GM12878 (cell line): Measurements from ENCODE around the gene THAP4. TPM values are rescaled to one million over a fixed set of nuclear protein-coding genes. Genes with fewer than 3 reads are reported as not detected.
A peak's percentile ranks its signal among the peaks of the same experiment; 100 is the strongest.

Experiments used
- ATAC-seq: fragments of 200-7000 bp; cut with Tn5 transposase; 3 replicates; pipeline ENCODE4 v1.9.1; 2020; ENCODE audit warnings: mild to moderate bottlenecking, moderate library complexity
- BruUV-seq: library from RNA; stranded (reverse); fragments of 400-500 nt; replicated peaks from 2 replicates; lab custom pipeline; 2021; lab: Mats Ljungman, UMichigan
- CTCF ChIA-PET: fragments of 300-600 bp; sonication (Branson Sonifier 250); formaldehyde crosslinking; extraction: SDS; loops from one replicate; lab custom pipeline; 2021; ENCODE audit warnings: inconsistent platforms; lab: Yijun Ruan, JAX
- POLR2A ChIA-PET: fragments of 350-600 bp; formaldehyde crosslinking; extraction: SDS; loops from one replicate; lab custom pipeline; 2021; ENCODE audit warnings: inconsistent platforms; lab: Charles Lee
- RAD21 ChIA-PET: fragments of 300-600 bp; sonication (Branson Sonifier 250); formaldehyde crosslinking; loops from one replicate; lab custom pipeline; 2023; ENCODE audit warnings: antibody characterized with exemption; ENCODE audit not compliant: unreplicated experiment; lab: Charles Lee
- SMC1A ChIA-PET: fragments of 300-600 bp; sonication (Branson Sonifier 250); formaldehyde crosslinking; loops from one replicate; lab custom pipeline; 2023; ENCODE audit not compliant: unreplicated experiment, uncharacterized antibody; lab: Charles Lee
- DNase-seq: peaks from one replicate; pipeline ENCODE4 v3.0.0-alpha.2; 2011; ENCODE audit warnings: low read depth, low spot score
- FAIRE-seq: peaks from 3 replicates; lab custom pipeline; 2011; peaks lifted over from hg19 to GRCh38; lab: Jason Lieb, UNC
- H2AFZ ChIP-seq: 2 replicates; pipeline ENCODE4 v1.6.0; 2011; ENCODE audit warnings: low read depth, low read length, control low read depth; ENCODE audit not compliant: control insufficient read depth
- H3K27ac ChIP-seq: 2 replicates; pipeline ENCODE4 v1.5.1; 2011; ENCODE audit warnings: control low read depth; ENCODE audit not compliant: control insufficient read depth, insufficient read depth
- H3K27me3 ChIP-seq, 2 experiments: replicated peaks in 1 of 2; 2 replicates each; pipeline versions ENCODE4 v1.6.0 to v1.6.1; 2011; ENCODE audit warnings: low read length in 1 of 2; ENCODE audit not compliant: control insufficient read depth in 2 of 2, insufficient read depth in 2 of 2
- H3K36me3 ChIP-seq, 2 experiments: 2 replicates each; pipeline ENCODE4 v1.5.1; 2011; ENCODE audit warnings: low read length in 1 of 2; ENCODE audit not compliant: control insufficient read depth in 2 of 2, insufficient read depth in 2 of 2
- H3K4me1 ChIP-seq: 2 replicates; pipeline ENCODE4 v1.6.1; 2011; ENCODE audit warnings: mild to moderate bottlenecking, low read length, moderate library complexity, mixed read lengths; ENCODE audit not compliant: control insufficient read depth, insufficient read depth
- H3K4me2 ChIP-seq: 2 replicates; pipeline ENCODE4 v1.6.0; 2011; ENCODE audit warnings: control low read depth; ENCODE audit not compliant: control insufficient read depth, insufficient read depth
- H3K4me3 ChIP-seq: fragments of 200-600 bp; sonication (generic); 2 replicates; pipeline ENCODE4 v1.5.1; 2016
- H3K79me2 ChIP-seq: 2 replicates; pipeline ENCODE4 v1.6.0; 2011; ENCODE audit warnings: low read length; ENCODE audit not compliant: control insufficient read depth, insufficient read depth
- H3K9ac ChIP-seq: 2 replicates; pipeline ENCODE4 v1.8.0; 2011; ENCODE audit warnings: low read length, control low read depth, mixed read lengths; ENCODE audit not compliant: control insufficient read depth, insufficient read depth
- H3K9me3 ChIP-seq: replicated peaks from 3 replicates; pipeline ENCODE4 v1.5.1; 2011; ENCODE audit warnings: mild to moderate bottlenecking, low read length; ENCODE audit not compliant: control insufficient read depth, insufficient read depth
- H4K20me1 ChIP-seq: 2 replicates; pipeline ENCODE4 v1.6.0; 2011; ENCODE audit not compliant: control insufficient read depth, insufficient read depth
- ATF2 ChIP-seq: IDR thresholded peaks from 2 replicates; pipeline ENCODE4 v1.6.1; 2012; ENCODE audit warnings: low read length, inconsistent platforms
- CBX3 ChIP-seq: fragments of 200-600 bp; sonication (generic); IDR thresholded peaks from 2 replicates; pipeline ENCODE4 v1.6.1; 2016; ENCODE audit warnings: low read depth, borderline replicate concordance
- CBX5 ChIP-seq: sonication (generic); IDR thresholded peaks from 2 replicates; pipeline ENCODE4 v1.6.1; 2016; ENCODE audit warnings: low read depth, moderate library complexity, mild to moderate bottlenecking, inconsistent platforms
- CREB1 ChIP-seq: IDR thresholded peaks from 2 replicates; pipeline ENCODE4 v1.6.1; 2012; ENCODE audit warnings: low read depth, mild to moderate bottlenecking, inconsistent platforms
- FOXK2 ChIP-seq: fragments of 450-650 bp; IDR thresholded peaks from 2 replicates; pipeline ENCODE4 v1.6.1; 2017; ENCODE audit warnings: mild to moderate bottlenecking, moderate library complexity
- IRF5 ChIP-seq: fragments of 450-650 bp; IDR thresholded peaks from 2 replicates; pipeline ENCODE4 v1.6.1; 2017; ENCODE audit warnings: borderline replicate concordance
- KLF5 ChIP-seq: fragments of 450-650 bp; IDR thresholded peaks from 2 replicates; pipeline ENCODE4 v1.6.1; 2014; ENCODE audit warnings: mild to moderate bottlenecking; ENCODE audit not compliant: partially characterized antibody
- NFYA ChIP-seq: IDR thresholded peaks from 2 replicates; pipeline ENCODE4 v1.6.1; 2011; ENCODE audit warnings: low read depth, mild to moderate bottlenecking, low read length, improper control_type of control experiment, borderline replicate concordance
- PAX5 ChIP-seq: IDR thresholded peaks from 2 replicates; pipeline ENCODE4 v1.6.1; 2011; ENCODE audit warnings: low read depth, low read length, borderline replicate concordance
- PRDM15 ChIP-seq: fragments of 450-650 bp; formaldehyde crosslinking; IDR thresholded peaks from 2 replicates; pipeline ENCODE4 v1.4.0; 2020; ENCODE audit warnings: mild to moderate bottlenecking, moderate library complexity
- RAD21 ChIP-seq: IDR thresholded peaks from 2 replicates; pipeline ENCODE4 v1.6.1; 2011; ENCODE audit warnings: mild to moderate bottlenecking, low read depth, low read length, moderate library complexity; ENCODE audit not compliant: insufficient read depth
- SMARCA5 ChIP-seq: fragments of 450-650 bp; IDR thresholded peaks from 2 replicates; pipeline ENCODE4 v1.6.1; 2017; ENCODE audit warnings: mild to moderate bottlenecking
- TCF3 ChIP-seq: IDR thresholded peaks from 2 replicates; pipeline ENCODE4 v1.6.1; 2012; ENCODE audit warnings: low read depth, mild to moderate bottlenecking, low read length, borderline replicate concordance; ENCODE audit not compliant: insufficient read depth
- USF1 ChIP-seq: IDR thresholded peaks from 2 replicates; pipeline ENCODE4 v1.6.1; 2011; ENCODE audit warnings: borderline replicate concordance, low read depth, mild to moderate bottlenecking, moderate library complexity, mixed read lengths, low read length; ENCODE audit not compliant: insufficient read depth; ENCODE audit errors: extremely low read length
- WRNIP1 ChIP-seq: IDR thresholded peaks from 2 replicates; pipeline ENCODE4 v1.6.1; 2011; ENCODE audit warnings: low read depth, low read length, improper control_type of control experiment, borderline replicate concordance
- ZBED1 ChIP-seq: IDR thresholded peaks from 2 replicates; pipeline ENCODE4 v1.6.1; 2016; ENCODE audit warnings: borderline replicate concordance
- ZSCAN29 ChIP-seq: fragments of 450-650 bp; IDR thresholded peaks from 2 replicates; pipeline ENCODE4 v1.6.1; 2017; ENCODE audit warnings: mild to moderate bottlenecking, moderate library complexity
- WGBS: methylation state at CpG from one replicate; pipeline ENCODE4 v1.1.6; 2016; ENCODE audit warnings: low lambda C conversion rate; ENCODE audit not compliant: insufficient replicate concordance, insufficient coverage; ENCODE audit errors: missing lambda C conversion rate; 5-methylcytosine and 5-hydroxymethylcytosine counted together
- in situ Hi-C: fragments of 300-500 bp; cut with MboI; formaldehyde crosslinking; loops from 9 replicates; pipeline ENCODE4 v1.14.3; 2018; ENCODE audit warnings: mixed read lengths
- intact Hi-C: fragments of 100-400 bp; cut with micrococcal nuclease; formaldehyde crosslinking; loops from one replicate; pipeline ENCODE4 v1.14.2; 2022; ENCODE audit not compliant: unreplicated experiment
- polyA plus RNA-seq, 11 experiments: library from polyadenylated mRNA; depleted of rRNA in 4 of 11; unstranded in 6 of 11; stranded (reverse) in 5 of 11; fragments of >200 nt; fragmentation: Nextera tagmentation in 4 of 11; fragmentation: Illumina TruSeq in 1 of 11; extraction: Ambion mirVana in 4 of 11; extraction: Trizol in 1 of 11; gene quantifications; 1 replicate in 1 of 11; 2 replicates in 10 of 11; pipeline versions ENCODE4 v1.2.1 to v1.2.3, GENCODE V29; 2011 to 2016; ENCODE audit warnings: inconsistent platforms in 2 of 11, missing spikeins in 2 of 11, low read depth in 1 of 11
- total RNA-seq, 4 experiments: library from RNA; depleted of rRNA in 3 of 4; stranded (reverse); fragments of >200 nt in 3 of 4; fragmentation: Illumina TruSeq in 1 of 4; extraction: Trizol in 1 of 4; gene quantifications; 2 replicates each; pipeline versions ENCODE4 v1.2.1 to v1.2.3, GENCODE V29; 2013 to 2021

The THAP4 gene
- total and polyA plus RNA-seq, 10 of the 15 experiments (the other 5 are each of a cell fraction or from before 2014, with no cell fraction given) = 12.9 to 67.7 (median 44.5) TPM

- BruUV-seq = TSS peak; percentile 54
- Histone ChIP-seq H2AFZ (no peak overlapping the region), H3K9me3 (no peaks in the 10 kb centered on the region), H3K4me3 (no peak overlapping the region), H3K4me1 (no peaks in the 10 kb centered on the region), H4K20me1 (no peaks in the 10 kb centered on the region), H3K36me3 (peaks cover 0 to 11% of the 10 kb centered on the region in 2 experiments; a peak in 3 of 4 replicates), H3K9ac (no peak overlapping the region), H3K79me2 (no peaks in the 10 kb centered on the region), H3K27ac (no peak overlapping the region), H3K4me2 (no peak overlapping the region), H3K27me3 (no peaks in the 10 kb centered on the region)
- ChIA-PET POLR2A (no interaction called here), CTCF (no interaction called here), RAD21 (no interaction called here), SMC1A (no interaction called here)
- 87% methylated on average over 42 of the region's 42 CpGs for WGBS
- in situ Hi-C loops (no loop called here), intact Hi-C loops (no loop called here)
- peak; percentile 41 for ATAC-seq
- no peak for FAIRE-seq
- no peak for DNase-seq
- TF ChIP-seq IRF5 = no peak
- TF ChIP-seq CREB1 = no peak
- no peak for TF ChIP-seq RAD21
- TF ChIP-seq CBX3 = no peak
- no peak for TF ChIP-seq CBX5
- no peak for TF ChIP-seq TCF3
- TF ChIP-seq KLF5 = no peak
- no peak for TF ChIP-seq ZBED1
- TF ChIP-seq PRDM15 (CRISPR knock-in tag) = no peak
- TF ChIP-seq ATF2 = no peak
- TF ChIP-seq WRNIP1 = no peak
- TF ChIP-seq NFYA = no peak
- no peak for TF ChIP-seq ZSCAN29
- TF ChIP-seq USF1 = no peak
- TF ChIP-seq FOXK2 = no peak
- no peak for TF ChIP-seq PAX5
- no peak for TF ChIP-seq SMARCA5
These were observed 35.6 kb upstream of the THAP4 start for GRCh38 chr2:241672243-241673188.
